Activated T-helper 9 cell treated with anti-CD3 and anti-CD28 coated beads, Interleukin-2, amount 50 U/mL, for 16 hours (primary cell): ENCODE data around the gene GORASP2.
A peak's percentile ranks its signal among the peaks of the same experiment; 100 is the strongest.

Experiments used
- DNase-seq: peaks from one replicate; pipeline ENCODE4 v3.0.0-alpha.2; 2020; ENCODE audit warnings: low read depth

The GORASP2 gene

GRCh38 chr2:170966648-170967396 is 37.8 kb downstream of the GORASP2 start:
- DNase-seq = no peak

GRCh38 chr2:170967553-170967952 is 38.5 kb downstream of the GORASP2 start:
- DNase-seq = no peak

GRCh38 chr2:170968205-170969003 is 39.4 kb downstream of the GORASP2 start:
- no peak for DNase-seq

GRCh38 chr2:170969030-170969429 is 40.0 kb downstream of the GORASP2 start:
- no peak for DNase-seq

GRCh38 chr2:170969872-170970496 is 40.9 kb downstream of the GORASP2 start:
- DNase-seq = no peak

GRCh38 chr2:170971071-170971470 is 42.0 kb downstream of the GORASP2 start:
- no peak for DNase-seq

GRCh38 chr2:170972296-170973224 is 43.5 kb downstream of the GORASP2 start:
- no peak for DNase-seq

- no peak for DNase-seq
Measured at GRCh38 chr2:170973225-170973491, 44.1 kb downstream of the GORASP2 start.

- peak; percentile 86 for DNase-seq
Measured at GRCh38 chr2:170973492-170974303, 44.6 kb downstream of the GORASP2 start.

- no peak for DNase-seq
Measured at GRCh38 chr2:170974304-170974993, 45.4 kb downstream of the GORASP2 start.

- DNase-seq = no peak
Measured at GRCh38 chr2:170975127-170975942, 46.3 kb downstream of the GORASP2 start.

- no peak for DNase-seq
Measured at GRCh38 chr2:170975943-170976270, 46.9 kb downstream of the GORASP2 start.

- no peak for DNase-seq
Measured at GRCh38 chr2:170984079-170984478, 55.0 kb downstream of the GORASP2 start.

- no peak for DNase-seq
Measured at GRCh38 chr2:170985407-170985806, 56.4 kb downstream of the GORASP2 start.

GRCh38 chr2:170986566-170987258 is 57.7 kb downstream of the GORASP2 start:
- DNase-seq = no peak

- no peak for DNase-seq
Measured at GRCh38 chr2:170991398-170992182, 62.5 kb downstream of the GORASP2 start.

- DNase-seq = no peak
Measured at GRCh38 chr2:170996316-170996715, 67.3 kb downstream of the GORASP2 start.

GRCh38 chr2:170997893-170998597 is 69.0 kb downstream of the GORASP2 start:
- no peak for DNase-seq
